Suprapubic skin (tissue), 4 donors: ENCODE results near the gene PRRX2.

Experiments
- CTCF ChIP-seq, 2 donors: fragments of 200-600 bp in 1 of 2; fragments of 450-650 bp in 1 of 2; sonication (generic) in 1 of 2; IDR thresholded peaks; one replicate each; pipeline ENCODE4 v1.5.1; 2016 to 2019; ENCODE audit warnings: antibody characterized with exemption in 2 of 2, mild to moderate bottlenecking in 1 of 2, moderate library complexity in 1 of 2
- POLR2A ChIP-seq, 2 donors: fragments of 450-650 bp; IDR thresholded peaks; one replicate each; pipeline ENCODE4 v1.6.1; 2017; ENCODE audit warnings: antibody characterized with exemption in 2 of 2, mild to moderate bottlenecking in 2 of 2, moderate library complexity in 2 of 2
- POLR2AphosphoS5 ChIP-seq, 3 donors: sonication (generic); formaldehyde crosslinking; IDR thresholded peaks; one replicate each; pipeline ENCODE4 v1.6.1; 2017; ENCODE audit warnings: antibody characterized with exemption in 3 of 3

DNA sequence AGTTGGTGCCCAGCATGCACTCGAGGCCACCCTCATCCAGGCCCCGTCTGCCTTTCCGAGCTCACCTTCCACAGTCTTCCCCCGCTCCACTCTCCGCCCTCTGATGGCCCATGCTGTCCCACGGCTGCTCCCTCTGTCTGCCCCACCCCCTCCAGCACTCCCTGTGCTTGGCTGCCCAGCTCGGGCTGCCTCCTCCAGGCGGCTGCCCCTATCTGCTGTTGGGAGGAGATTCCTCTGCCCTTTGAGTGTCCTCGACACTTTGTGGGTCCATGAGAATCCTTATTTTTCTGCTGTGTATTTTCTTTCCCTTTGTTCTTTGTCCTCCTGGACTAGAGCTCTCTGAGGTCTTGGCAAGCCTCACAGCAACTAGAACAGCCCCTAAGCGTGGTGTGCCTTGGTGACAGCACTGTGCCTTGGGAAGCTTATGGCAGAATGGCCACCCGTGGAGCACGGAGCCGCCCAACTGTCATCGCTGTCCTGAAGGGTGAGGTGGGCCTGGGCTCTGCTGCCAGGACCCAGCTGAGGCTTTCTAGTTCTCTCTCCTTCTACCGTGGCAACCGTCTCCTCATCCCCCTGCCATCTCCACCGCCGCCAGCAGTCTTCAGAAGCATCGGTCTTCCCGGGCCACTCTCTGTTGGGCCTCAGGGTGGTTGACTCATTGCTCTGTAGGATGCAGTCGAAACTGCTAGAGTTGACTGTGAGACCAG is 34.3 kb upstream of the PRRX2 start:
- TF ChIP-seq CTCF (IDR thresholded peaks at IDR 0.05) (no peak), POLR2A (IDR thresholded peaks at IDR 0.05) (no peak), POLR2AphosphoS5 (IDR thresholded peaks at IDR 0.05) (no peak)
